H1 (cell line): ENCODE measurements around the gene POLR1B. TPM values are rescaled to one million over a fixed set of nuclear protein-coding genes. Genes with fewer than 3 reads are reported as not detected.

Experiments used
- CTCF ChIA-PET: fragments of 300-600 bp; sonication (Branson Sonifier 250); formaldehyde crosslinking; loops from one replicate; lab custom pipeline; 2021; ENCODE audit not compliant: partially characterized antibody; lab: Charles Lee
- POLR2A ChIA-PET: fragments of 300-600 bp; sonication (Branson Sonifier 250); formaldehyde crosslinking; loops from one replicate; lab custom pipeline; 2021; ENCODE audit warnings: inconsistent platforms; ENCODE audit not compliant: partially characterized antibody; lab: Charles Lee
- DNase-seq, 2 experiments: peaks; one replicate each; pipeline versions ENCODE4 v3.0.0 to v3.0.0-alpha.2; 2010 to 2022; ENCODE audit warnings: low spot score in 2 of 2, low read depth in 1 of 2, mixed read lengths in 1 of 2
- FAIRE-seq: peaks from 2 replicates; lab custom pipeline; 2011; peaks lifted over from hg19 to GRCh38; lab: Jason Lieb, UNC
- H2AFZ ChIP-seq: 2 replicates; pipeline ENCODE4 v1.8.1; 2012; ENCODE audit warnings: low read length, inconsistent platforms
- H2AK5ac ChIP-seq: 2 replicates; pipeline ENCODE4 v1.6.1; 2013; ENCODE audit warnings: low read depth, low read length
- H2BK120ac ChIP-seq: replicated peaks from 2 replicates; pipeline ENCODE3; 2013; ENCODE audit warnings: low read depth, low read length, inconsistent platforms
- H2BK12ac ChIP-seq: 2 replicates; pipeline ENCODE4 v1.6.1; 2013; ENCODE audit warnings: low read depth, low read length
- H2BK15ac ChIP-seq: 2 replicates; pipeline ENCODE4 v1.6.1; 2013; ENCODE audit warnings: low read length
- H2BK20ac ChIP-seq: 2 replicates; pipeline ENCODE4 v1.6.1; 2013; ENCODE audit warnings: low read length
- H2BK5ac ChIP-seq: 2 replicates; pipeline ENCODE4 v1.6.1; 2013; ENCODE audit warnings: low read depth, low read length
- H3K14ac ChIP-seq: 2 replicates; pipeline ENCODE4 v1.6.1; 2013; ENCODE audit warnings: inconsistent platforms; ENCODE audit not compliant: insufficient read length
- H3K18ac ChIP-seq: 2 replicates; pipeline ENCODE4 v1.6.1; 2013; ENCODE audit warnings: low read length; ENCODE audit errors: extremely low read depth
- H3K23ac ChIP-seq: 2 replicates; pipeline ENCODE4 v1.6.1; 2013; ENCODE audit warnings: inconsistent platforms; ENCODE audit not compliant: insufficient read length
- H3K23me2 ChIP-seq: 2 replicates; pipeline ENCODE4 v1.6.1; 2013; ENCODE audit warnings: low read depth, low read length
- H3K27ac ChIP-seq: 2 replicates; pipeline ENCODE4 v1.6.1; 2011; ENCODE audit warnings: low read depth, low read length, inconsistent platforms
- H3K27me3 ChIP-seq, 4 experiments: replicated peaks in 1 of 4; 1 replicate in 1 of 4; 2 replicates in 3 of 4; pipeline versions ENCODE4 v1.6.1 to v1.8.1; 2011 to 2013; ENCODE audit warnings: low read length in 3 of 4, mild to moderate bottlenecking in 3 of 4, inconsistent platforms in 2 of 4, mixed read lengths in 2 of 4, moderate library complexity in 1 of 4; ENCODE audit not compliant: control insufficient read depth in 3 of 4, insufficient read depth in 3 of 4; ENCODE audit errors: extremely low read depth in 1 of 4
- H3K36me3 ChIP-seq, 4 experiments: 2 replicates each; pipeline versions ENCODE4 v1.6.1 to v1.8.1; 2011 to 2013; ENCODE audit warnings: mild to moderate bottlenecking in 4 of 4, low read length in 3 of 4, moderate library complexity in 2 of 4, control low read depth in 1 of 4, inconsistent platforms in 1 of 4; ENCODE audit not compliant: insufficient read depth in 4 of 4, control insufficient read depth in 2 of 4
- H3K4ac ChIP-seq: replicated peaks from 2 replicates; pipeline ENCODE3; 2013; ENCODE audit warnings: low read length, low read depth, mixed read lengths, inconsistent platforms; ENCODE audit not compliant: insufficient read length
- H3K4me1 ChIP-seq, 4 experiments: replicated peaks in 1 of 4; 1 replicate in 1 of 4; 2 replicates in 3 of 4; pipeline versions ENCODE4 v1.6.1 to v1.8.1; 2011 to 2013; ENCODE audit warnings: low read length in 3 of 4, inconsistent platforms in 2 of 4, mixed read lengths in 1 of 4; ENCODE audit not compliant: insufficient read depth in 4 of 4, control insufficient read depth in 3 of 4
- H3K4me2 ChIP-seq, 2 experiments: 2 replicates each; pipeline versions ENCODE4 v1.6.1 to v1.8.1; 2011 to 2013; ENCODE audit warnings: low read depth in 2 of 2, low read length in 2 of 2, control low read depth in 1 of 2, inconsistent platforms in 1 of 2, mild to moderate bottlenecking in 1 of 2; ENCODE audit not compliant: insufficient read depth in 1 of 2
- H3K4me3 ChIP-seq, 4 experiments: fragments of 200-600, 300-600 bp in 1 of 4; sonication (generic), shearing (Covaris generic), sonication (Bioruptor Twin) in 1 of 4; 2 replicates each; pipeline versions ENCODE4 v1.5.1 to v1.8.1; 2011 to 2016; ENCODE audit warnings: low read length in 4 of 4, low read depth in 3 of 4, control low read depth in 2 of 4, inconsistent platforms in 2 of 4, mild to moderate bottlenecking in 2 of 4, mixed read lengths in 1 of 4, moderate library complexity in 1 of 4; ENCODE audit not compliant: insufficient read depth in 2 of 4; ENCODE audit errors: extremely low read depth in 1 of 4
- H3K56ac ChIP-seq: replicated peaks from 2 replicates; pipeline ENCODE3; 2013; ENCODE audit warnings: low read depth, mild to moderate bottlenecking, mixed read lengths, low read length, inconsistent platforms; ENCODE audit not compliant: insufficient read length
- H3K79me1 ChIP-seq: 2 replicates; pipeline ENCODE4 v1.6.1; 2013; ENCODE audit warnings: low read depth, low read length, control low read depth
- H3K79me2 ChIP-seq, 2 experiments: 2 replicates each; pipeline versions ENCODE4 v1.6.1 to v1.8.1; 2012 to 2013; ENCODE audit warnings: low read length in 2 of 2, mild to moderate bottlenecking in 2 of 2, inconsistent platforms in 1 of 2; ENCODE audit not compliant: insufficient read depth in 2 of 2, control insufficient read depth in 1 of 2
- H3K9ac ChIP-seq, 4 experiments: replicated peaks in 1 of 4; 1 replicate in 1 of 4; 2 replicates in 3 of 4; pipeline versions ENCODE4 v1.6.1 to v1.8.1; 2011 to 2013; ENCODE audit warnings: low read depth in 3 of 4, low read length in 3 of 4, control low read depth in 2 of 4, mild to moderate bottlenecking in 2 of 4, moderate library complexity in 2 of 4, inconsistent platforms in 1 of 4; ENCODE audit errors: extremely low read depth in 1 of 4
- H3K9me3 ChIP-seq, 2 experiments: 2 replicates each; pipeline versions ENCODE4 v1.6.1 to v1.8.1; 2012 to 2013; ENCODE audit warnings: mild to moderate bottlenecking in 2 of 2, moderate library complexity in 2 of 2, control low read depth in 1 of 2, inconsistent platforms in 1 of 2, low read depth in 1 of 2, low read length in 1 of 2, mixed read lengths in 1 of 2; ENCODE audit not compliant: insufficient read depth in 2 of 2
- H4K20me1 ChIP-seq, 2 experiments: replicated peaks in 1 of 2; 2 replicates each; pipeline versions ENCODE3 to v1.8.1; 2011 to 2013; ENCODE audit warnings: inconsistent platforms in 2 of 2, low read length in 2 of 2, mild to moderate bottlenecking in 1 of 2; ENCODE audit not compliant: insufficient read depth in 2 of 2, control insufficient read depth in 1 of 2
- H4K5ac ChIP-seq: 2 replicates; pipeline ENCODE4 v1.6.1; 2013; ENCODE audit warnings: low read length, low read depth, mixed read lengths, inconsistent platforms; ENCODE audit not compliant: insufficient read length
- H4K8ac ChIP-seq: 2 replicates; pipeline ENCODE4 v1.8.0; 2013; ENCODE audit warnings: mild to moderate bottlenecking, moderate library complexity, low read length, inconsistent platforms; ENCODE audit not compliant: insufficient read depth; ENCODE audit errors: extremely low read depth
- H4K91ac ChIP-seq: replicated peaks from 2 replicates; pipeline ENCODE3; 2013; ENCODE audit warnings: low read length, mixed read lengths, inconsistent platforms; ENCODE audit not compliant: insufficient read length
- ASH2L ChIP-seq: fragments of 200-600, 300-600 bp; sonication (generic); IDR thresholded peaks from one replicate; pipeline ENCODE4 v1.7.1; 2017; ENCODE audit warnings: low read length
- ATF3 ChIP-seq: IDR thresholded peaks from 2 replicates; pipeline ENCODE4 v1.6.1; 2011; ENCODE audit warnings: low read depth, mild to moderate bottlenecking, low read length; ENCODE audit not compliant: insufficient read depth
- CEBPB ChIP-seq: IDR thresholded peaks from 2 replicates; pipeline ENCODE4 v1.6.1; 2012; ENCODE audit warnings: low read depth, low read length
- EGR1 ChIP-seq: IDR thresholded peaks from 2 replicates; pipeline ENCODE4 v1.6.1; 2011; ENCODE audit warnings: low read depth, low read length, borderline replicate concordance
- EP300 ChIP-seq, 2 experiments: IDR thresholded peaks; 1 replicate in 1 of 2; 2 replicates in 1 of 2; pipeline ENCODE4 v1.6.1; 2011 to 2012; ENCODE audit warnings: low read depth in 2 of 2, low read length in 2 of 2, mild to moderate bottlenecking in 2 of 2, borderline replicate concordance in 1 of 2, inconsistent platforms in 1 of 2, moderate library complexity in 1 of 2
- EZH2 ChIP-seq: fragments of 200-600 bp; sonication (generic); IDR thresholded peaks from 2 replicates; pipeline ENCODE4 v1.7.1; 2012; ENCODE audit warnings: low read depth, mild to moderate bottlenecking, moderate library complexity, low read length, inconsistent platforms; ENCODE audit not compliant: severe bottlenecking
- GTF2F1 ChIP-seq: IDR thresholded peaks from 2 replicates; pipeline ENCODE4 v1.6.1; 2012; ENCODE audit warnings: low read depth, low read length, improper control_type of control experiment, borderline replicate concordance
- HDAC6 ChIP-seq: IDR thresholded peaks from one replicate; pipeline ENCODE4 v1.7.1; 2012; ENCODE audit warnings: low read depth, mild to moderate bottlenecking, inconsistent platforms, low read length, moderate library complexity
- PHF8 ChIP-seq: fragments of 200-600 bp; sonication (generic); conservative IDR thresholded peaks from 2 replicates; pipeline ENCODE4 v1.7.1; 2012; ENCODE audit warnings: low read depth, mild to moderate bottlenecking, inconsistent platforms, low read length, moderate library complexity
- SIRT6 ChIP-seq: IDR thresholded peaks from one replicate; pipeline ENCODE4 v1.7.1; 2012; ENCODE audit warnings: low read length, inconsistent platforms
- SP4 ChIP-seq: IDR thresholded peaks from 2 replicates; pipeline ENCODE4 v1.6.1; 2012; ENCODE audit warnings: low read length, inconsistent platforms
- WGBS, 2 experiments: shearing (Covaris generic) in 1 of 2; methylation state at CpG; one replicate each; pipeline versions ENCODE4 v1.1.6 to v1.1.7; 2013 to 2015; ENCODE audit warnings: low lambda C conversion rate in 2 of 2, mixed read lengths in 2 of 2, inconsistent platforms in 1 of 2, low coverage in 1 of 2, missing lambda C conversion rate in 1 of 2; ENCODE audit not compliant: insufficient replicate concordance in 2 of 2, insufficient coverage in 1 of 2, insufficient read length in 1 of 2; ENCODE audit errors: extremely low coverage in 1 of 2, missing lambda C conversion rate in 1 of 2; 5-methylcytosine and 5-hydroxymethylcytosine counted together
- polyA plus RNA-seq, 7 experiments: library from polyadenylated mRNA; depleted of rRNA in 3 of 7; stranded (reverse) in 5 of 7; unstranded in 2 of 7; fragments of >200 nt in 5 of 7; fragments of 200-250 nt in 2 of 7; gene quantifications; 1 replicate in 5 of 7; 2 replicates in 1 of 7; 4 replicates in 1 of 7; pipeline versions ENCODE4 v1.2.1 to v1.2.3, GENCODE V29; 2011 to 2013; ENCODE audit warnings: missing spikeins in 2 of 7, mixed read lengths in 2 of 7
- total RNA-seq: library from RNA; stranded (reverse); fragmentation: NEBNext Ultra II Directional; extraction: Animal tissue kit (Norgen Biotek cat#: 25700); gene quantifications from 2 replicates; pipeline ENCODE4 v1.2.1, GENCODE V29; 2021

Gene POLR1B
- total and polyA plus RNA-seq, 2 of the 8 experiments (the other 6 are each of a cell fraction or from before 2014, with no cell fraction given), result 24.3 to 69.4 TPM

GRCh38 chr2:112516801-112517200 lies 25.5 kb upstream of the POLR1B start:
- Histone ChIP-seq H3K4me1 (no peaks in the 10 kb centered on the region), H3K36me3 (peaks cover 3 to 28% (median 11%) of the 10 kb centered on the region in 4 experiments; a peak in 7 of 8 replicates), H4K8ac (no peak overlapping the region), H2BK15ac (no peak overlapping the region), H3K4ac (no peak overlapping the region), H2BK20ac (no peak overlapping the region), H3K9me3 (no peaks in the 10 kb centered on the region; a peak in 1 of 4 replicates), H3K9ac (no peak overlapping the region), H2AK5ac (no peak overlapping the region), H3K14ac (no peak overlapping the region), H2BK12ac (no peak overlapping the region), H4K5ac (no peak overlapping the region), H3K23ac (no peak overlapping the region), H3K4me2 (no peak overlapping the region), H4K20me1 (peaks cover 0 to 3% of the 10 kb centered on the region in 2 experiments), H2BK120ac (no peak overlapping the region), H2AFZ (no peak overlapping the region), H3K4me3 (no peak overlapping the region), H3K27ac (no peak overlapping the region), H3K18ac (no peak overlapping the region), H3K27me3 (no peaks in the 10 kb centered on the region), H2BK5ac (no peak overlapping the region), H4K91ac (no peak overlapping the region), H3K56ac (no peak overlapping the region), H3K23me2 (no peaks in the 10 kb centered on the region), H3K79me1 (no peaks in the 10 kb centered on the region), H3K79me2 (no peaks in the 10 kb centered on the region)
- TF ChIP-seq SP4 (no peak), CEBPB (no peak), EGR1 (no peak), SIRT6 (no peak), PHF8 (no peak), ASH2L (no peak), HDAC6 (no peak), GTF2F1 (no peak), ATF3 (no peak), EZH2 (no peak), EP300 (IDR thresholded peaks at IDR 0.05; ENCODE audit: borderline replicate concordance in 1 of 2, low read depth in 2 of 2, low read length in 2 of 2) (no peak)
- WGBS, 2 experiments, result 95% methylated on average over 3 of the region's 3 CpGs; no CpG with 5 or more reads in 1 of the 2 experiments
- no peak for DNase-seq
- ChIA-PET CTCF (no interaction called here), POLR2A (no interaction called here)
- no peak for FAIRE-seq
